Gastroesophageal sphincter (tissue), 4 donors: ENCODE results near the gene LYRM7. TPM values are rescaled to one million over a fixed set of nuclear protein-coding genes. Genes with fewer than 3 reads are reported as not detected.

ENCODE experiments used
- ATAC-seq: fragments of 150-250 bp; one replicate; pipeline ENCODE4 v1.9.1; 2016; ENCODE audit warnings: mild to moderate bottlenecking, moderate library complexity
- H3K27ac ChIP-seq, 4 donors: fragments of 200-600 bp; sonication (generic) in 3 of 4; 1 replicate in 3 of 4; 2 replicates in 1 of 4; pipeline ENCODE4 v1.5.1; 2016 to 2019
- H3K27me3 ChIP-seq: fragments of 200-600 bp; sonication (generic); one replicate; pipeline ENCODE4 v1.5.1; 2019
- H3K36me3 ChIP-seq, 2 donors: fragments of 200-600 bp; sonication (generic); one replicate each; pipeline ENCODE4 v1.5.1; 2019; ENCODE audit warnings: control low read depth in 1 of 2
- H3K4me1 ChIP-seq, 3 donors: fragments of 200-600 bp; sonication (generic); 1 replicate in 2 of 3; 2 replicates in 1 of 3; pipeline ENCODE4 v1.5.1; 2016 to 2019; ENCODE audit warnings: control low read depth in 2 of 3
- H3K4me3 ChIP-seq, 2 donors: fragments of 200-600 bp; sonication (generic); one replicate each; pipeline ENCODE4 v1.5.1; 2019; ENCODE audit warnings: mild to moderate bottlenecking in 1 of 2, moderate library complexity in 1 of 2
- H3K9me3 ChIP-seq, 3 donors: fragments of 200-600 bp; sonication (generic); one replicate each; pipeline ENCODE4 v1.5.1; 2017 to 2019; ENCODE audit warnings: control low read depth in 2 of 3
- EP300 ChIP-seq: sonication (generic); formaldehyde crosslinking; IDR thresholded peaks from one replicate; pipeline ENCODE4 v1.6.1; 2017; ENCODE audit warnings: antibody characterized with exemption, mild to moderate bottlenecking
- POLR2A ChIP-seq, 2 donors: fragments of 450-650 bp; IDR thresholded peaks; one replicate each; pipeline ENCODE4 v1.6.1; 2017; ENCODE audit warnings: antibody characterized with exemption in 2 of 2, mild to moderate bottlenecking in 2 of 2, moderate library complexity in 1 of 2
- POLR2AphosphoS5 ChIP-seq: sonication (generic); formaldehyde crosslinking; IDR thresholded peaks from one replicate; pipeline ENCODE4 v1.6.1; 2017; ENCODE audit warnings: antibody characterized with exemption
- WGBS, 2 donors: methylation state at CpG; one replicate each; pipeline ENCODE4 v1.1.5; 2018; ENCODE audit warnings: low coverage in 1 of 2; 5-methylcytosine and 5-hydroxymethylcytosine counted together
- total RNA-seq, 4 donors: library from RNA; depleted of rRNA; stranded (reverse); fragments of >200 nt; gene quantifications; one replicate each; pipeline ENCODE4 v1.1.0, GENCODE V29; 2016
- TF ChIP-seq, protein P1 (sequence below), 4 experiments: fragments of 200-600 bp in 2 of 4; fragments of 450-650 bp in 2 of 4; sonication (generic) in 1 of 4; IDR thresholded peaks; one replicate each; pipeline ENCODE4 v1.5.1; 2017 to 2019; ENCODE audit warnings: antibody characterized with exemption in 4 of 4, mild to moderate bottlenecking in 2 of 4, moderate library complexity in 2 of 4

LYRM7 gene
- total RNA-seq, 4 donors from 2014 or later = 5.5 to 36.7 (median 13.2) TPM

DNA sequence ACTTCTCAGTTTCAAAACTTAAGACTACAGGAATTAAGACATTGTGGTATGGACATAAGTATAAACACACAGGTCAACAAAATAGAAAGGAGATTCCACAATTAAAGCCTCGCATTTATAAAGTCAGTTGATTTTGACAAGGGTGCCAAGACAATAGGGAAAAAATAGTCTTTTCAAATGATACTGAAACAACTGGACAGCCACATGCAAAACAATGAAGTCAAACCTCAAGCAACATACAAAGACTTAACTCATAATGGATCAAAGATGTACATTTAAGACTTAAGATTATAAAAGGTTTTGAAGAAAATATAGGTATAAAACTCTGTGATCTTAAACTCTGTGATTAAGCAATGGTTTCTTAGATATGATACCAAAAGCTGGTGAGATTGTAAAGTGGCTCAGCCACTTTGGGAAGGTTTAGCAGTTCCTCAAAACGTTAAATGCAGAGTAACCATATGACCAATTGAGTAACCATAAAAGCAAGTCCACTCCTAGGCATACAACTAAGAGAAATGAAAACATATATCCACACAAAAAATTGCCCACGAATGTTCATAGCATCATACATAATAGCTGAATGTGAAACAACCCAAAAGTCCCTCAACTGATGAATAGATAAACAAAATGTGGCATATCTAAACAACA, 27.6 kb upstream of the LYRM7 start:
- H3K27ac ChIP-seq = no peak overlapping the region
- ATAC-seq = no peak
- WGBS, 2 donors = 51 to 52% methylated on average over 2 to 3 of the region's 3 CpGs

DNA sequence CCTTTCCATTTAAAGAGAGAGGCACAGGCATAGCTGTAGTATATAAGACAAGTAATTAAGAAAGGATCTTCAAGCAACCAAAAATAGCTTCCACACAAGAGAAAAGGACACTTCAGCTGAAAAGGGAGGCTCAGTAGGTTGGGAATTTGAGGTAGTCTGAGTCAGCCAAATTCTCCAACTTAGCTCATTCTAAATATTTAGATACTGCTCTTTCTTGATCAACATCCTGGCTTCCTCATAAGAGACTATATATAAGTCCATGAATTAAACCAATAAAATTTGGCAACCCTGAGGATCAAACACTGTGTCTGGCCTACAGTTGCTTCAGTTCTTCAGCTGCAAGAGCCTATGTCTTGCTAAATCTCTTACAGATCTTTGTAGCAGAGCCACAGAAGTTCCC, 23.5 kb upstream of the LYRM7 start:
- H3K4me1 ChIP-seq = no peaks in the 10 kb centered on the region
- H3K9me3 ChIP-seq = no peaks in the 10 kb centered on the region
- no peaks in the 10 kb centered on the region for H3K27me3 ChIP-seq
- TF ChIP-seq EP300 (no peak), POLR2A (IDR thresholded peaks at IDR 0.05) (no peak), POLR2AphosphoS5 (no peak)
- TF ChIP-seq, protein P1, sequence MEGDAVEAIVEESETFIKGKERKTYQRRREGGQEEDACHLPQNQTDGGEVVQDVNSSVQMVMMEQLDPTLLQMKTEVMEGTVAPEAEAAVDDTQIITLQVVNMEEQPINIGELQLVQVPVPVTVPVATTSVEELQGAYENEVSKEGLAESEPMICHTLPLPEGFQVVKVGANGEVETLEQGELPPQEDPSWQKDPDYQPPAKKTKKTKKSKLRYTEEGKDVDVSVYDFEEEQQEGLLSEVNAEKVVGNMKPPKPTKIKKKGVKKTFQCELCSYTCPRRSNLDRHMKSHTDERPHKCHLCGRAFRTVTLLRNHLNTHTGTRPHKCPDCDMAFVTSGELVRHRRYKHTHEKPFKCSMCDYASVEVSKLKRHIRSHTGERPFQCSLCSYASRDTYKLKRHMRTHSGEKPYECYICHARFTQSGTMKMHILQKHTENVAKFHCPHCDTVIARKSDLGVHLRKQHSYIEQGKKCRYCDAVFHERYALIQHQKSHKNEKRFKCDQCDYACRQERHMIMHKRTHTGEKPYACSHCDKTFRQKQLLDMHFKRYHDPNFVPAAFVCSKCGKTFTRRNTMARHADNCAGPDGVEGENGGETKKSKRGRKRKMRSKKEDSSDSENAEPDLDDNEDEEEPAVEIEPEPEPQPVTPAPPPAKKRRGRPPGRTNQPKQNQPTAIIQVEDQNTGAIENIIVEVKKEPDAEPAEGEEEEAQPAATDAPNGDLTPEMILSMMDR (IDR thresholded peaks at IDR 0.05) = no peak
- ATAC-seq = no peak
- H3K36me3 ChIP-seq = no peaks in the 10 kb centered on the region
- H3K27ac ChIP-seq = no peak overlapping the region
- no peak overlapping the region for H3K4me3 ChIP-seq

More for the DNA sequence above, 27.6 kb upstream of the LYRM7 start:
- H3K36me3 ChIP-seq = no peaks in the 10 kb centered on the region
- H3K4me1 ChIP-seq = no peaks in the 10 kb centered on the region
- H3K4me3 ChIP-seq = no peak overlapping the region
- TF ChIP-seq EP300 (no peak), POLR2AphosphoS5 (no peak), POLR2A (IDR thresholded peaks at IDR 0.05) (no peak)
- TF ChIP-seq, protein P1 (IDR thresholded peaks at IDR 0.05) = no peak
- H3K27me3 ChIP-seq = peaks cover 5% of the 10 kb centered on the region
- H3K9me3 ChIP-seq = no peaks in the 10 kb centered on the region

DNA sequence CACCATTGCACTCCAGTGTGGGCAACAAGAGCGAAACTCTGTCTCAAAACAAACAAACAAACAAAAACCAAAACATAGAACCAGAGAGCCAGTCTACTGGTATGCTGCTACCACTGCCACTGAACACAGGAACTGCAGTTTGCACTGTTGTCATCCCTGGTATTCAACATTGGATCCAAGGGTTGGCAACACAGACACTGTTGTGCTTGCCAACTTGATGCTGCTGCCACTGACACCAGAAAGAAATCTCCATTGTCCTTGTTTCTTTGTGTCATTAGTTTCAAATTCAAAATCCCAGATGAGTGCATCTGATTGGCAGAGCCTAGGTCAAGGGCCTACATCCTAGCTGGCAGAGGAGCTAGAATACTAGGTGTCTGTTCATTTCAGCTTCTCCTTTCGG, 21.9 kb upstream of the LYRM7 start:
- Histone ChIP-seq H3K4me1 (no peaks in the 10 kb centered on the region), H3K27ac (no peak overlapping the region), H3K36me3 (no peaks in the 10 kb centered on the region), H3K9me3 (no peaks in the 10 kb centered on the region), H3K4me3 (no peak overlapping the region), H3K27me3 (no peaks in the 10 kb centered on the region)
- TF ChIP-seq EP300 (no peak), POLR2AphosphoS5 (no peak), POLR2A (IDR thresholded peaks at IDR 0.05) (no peak)
- TF ChIP-seq, protein P1 (IDR thresholded peaks at IDR 0.05) = no peak
- ATAC-seq = no peak
- 83 to 100% methylated on average over 1 of the region's 2 CpGs for WGBS, 2 donors

DNA sequence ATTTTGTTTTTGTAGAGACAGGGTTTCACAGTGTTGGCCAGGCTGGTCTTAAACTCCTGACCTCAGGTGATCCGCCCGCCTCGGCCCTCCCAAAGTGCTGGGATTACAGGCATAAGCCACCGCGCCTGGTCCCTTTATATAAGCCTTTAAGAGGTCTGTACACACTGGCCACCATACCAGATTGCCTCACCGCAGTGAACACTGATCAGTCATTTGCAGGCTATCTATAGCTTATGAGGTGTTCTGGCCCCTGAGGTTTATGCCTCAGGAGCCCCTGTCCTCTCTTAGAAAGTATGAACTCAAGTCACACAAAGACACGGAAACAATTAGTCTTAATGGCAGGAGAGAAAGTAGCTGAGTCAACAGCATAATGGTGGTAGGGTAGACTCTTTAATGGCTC, 20.3 kb upstream of the LYRM7 start:
- ATAC-seq = no peak
- Histone ChIP-seq H3K36me3 (no peaks in the 10 kb centered on the region), H3K4me3 (no peak overlapping the region), H3K4me1 (no peaks in the 10 kb centered on the region), H3K27me3 (no peaks in the 10 kb centered on the region), H3K27ac (no peak overlapping the region), H3K9me3 (no peaks in the 10 kb centered on the region)
- TF ChIP-seq POLR2AphosphoS5 = no peak
- no peak for TF ChIP-seq EP300
- no peak for TF ChIP-seq POLR2A (IDR thresholded peaks at IDR 0.05)
- TF ChIP-seq, protein P1 (IDR thresholded peaks at IDR 0.05) = no peak
- 90 to 100% methylated on average over 1 to 6 of the region's 7 CpGs for WGBS, 2 donors

DNA sequence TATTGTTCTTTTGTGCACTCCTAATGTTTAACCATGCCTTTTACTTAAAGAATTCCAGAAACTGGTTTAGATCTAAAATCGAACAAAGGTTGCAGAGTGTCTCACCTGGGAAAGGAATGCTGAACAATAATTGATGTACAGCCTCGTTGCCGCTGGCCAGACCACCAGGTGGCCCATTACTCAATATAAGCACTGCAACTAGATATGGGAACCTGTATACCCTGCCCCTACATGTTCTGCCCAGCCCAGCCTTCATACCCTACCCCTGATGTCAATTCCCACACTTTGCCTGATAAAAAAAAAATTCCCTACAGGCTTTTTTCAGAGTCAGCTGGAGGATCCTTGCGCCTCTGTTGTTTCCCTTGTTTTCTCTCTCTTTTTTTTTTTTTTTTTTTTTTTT, 19.5 kb upstream of the LYRM7 start:
- H3K27ac ChIP-seq = no peak overlapping the region
- WGBS, 2 donors = 50 to 69% methylated on average over 2 to 3 of the region's 4 CpGs
- H3K36me3 ChIP-seq = peaks cover 0 to 6% of the 10 kb centered on the region in 2 donors
- H3K4me3 ChIP-seq = no peak overlapping the region
- H3K4me1 ChIP-seq = no peaks in the 10 kb centered on the region
- no peaks in the 10 kb centered on the region for H3K27me3 ChIP-seq
- ATAC-seq = no peak
- no peaks in the 10 kb centered on the region for H3K9me3 ChIP-seq
- no peak for TF ChIP-seq EP300
- TF ChIP-seq POLR2AphosphoS5 = no peak
- TF ChIP-seq POLR2A (IDR thresholded peaks at IDR 0.05) = no peak
- TF ChIP-seq, protein P1 (IDR thresholded peaks at IDR 0.05) = no peak
